ENCODE data around the gene PODXL.
"Not testable (repeated sequence)": the region's sequence is repeated elsewhere in the genome, so short reads cannot be mapped to it uniquely, and the experiment has no call there.

Gene PODXL

DNA sequence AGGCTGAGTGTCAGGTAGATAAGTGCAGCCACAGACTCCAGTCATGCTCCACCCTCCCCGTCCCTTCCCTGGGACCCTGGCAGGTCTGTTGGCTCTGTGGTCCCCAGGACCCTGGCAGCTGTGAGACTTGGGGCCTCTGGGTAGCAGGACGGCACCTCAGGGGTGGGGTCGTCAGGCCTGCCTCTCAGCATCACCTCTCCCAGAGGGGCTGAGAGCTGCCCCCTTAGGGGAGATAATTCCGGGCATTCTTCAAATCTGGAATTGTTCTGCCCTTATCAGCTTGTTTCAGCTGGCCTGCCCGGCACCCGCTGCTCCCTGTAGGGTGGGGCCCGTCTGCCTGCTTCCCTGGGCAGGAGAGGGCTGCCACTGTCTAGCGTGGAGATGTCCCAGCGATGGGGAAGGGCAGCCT, 23.3 kb downstream of the PODXL start:
- Mint-ChIP-seq H3K4me3 (no peak overlapping the region), H3K27me3 (no peaks in the 10 kb centered on the region), H3K9me3 (no peaks in the 10 kb centered on the region), H3K27ac (no peak overlapping the region), H3K4me1 (no peaks in the 10 kb centered on the region)
- no peak for DNase-seq
- no peak for ATAC-seq

DNA sequence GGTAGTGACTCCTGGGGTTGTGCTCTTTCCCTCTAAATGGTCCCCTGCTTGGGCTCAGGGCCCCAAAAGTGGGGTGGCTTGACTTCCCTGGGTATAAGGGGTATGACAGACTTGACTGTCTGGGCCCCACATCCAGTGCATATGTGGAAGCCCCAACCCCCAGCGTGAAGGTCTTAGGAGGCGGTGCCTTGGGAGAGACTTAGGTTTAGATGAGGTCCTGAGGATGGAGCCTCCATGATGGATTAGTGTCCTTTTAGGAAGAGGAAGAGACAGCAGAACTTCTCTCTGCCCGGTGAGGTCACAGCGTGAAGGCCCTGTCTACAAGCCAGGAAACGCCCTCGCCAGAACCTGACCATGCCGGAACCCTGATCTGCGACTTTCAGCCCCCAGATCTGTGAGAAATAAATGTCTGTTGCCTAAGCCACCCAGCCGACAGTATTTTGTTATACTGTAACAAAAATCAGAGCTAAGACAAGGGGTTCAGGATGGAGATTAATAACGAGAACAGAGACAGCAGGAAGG, 23.8 kb downstream of the PODXL start:
- DNase-seq: no peak
- ATAC-seq: no peak
- Mint-ChIP-seq H3K9me3 (no peaks in the 10 kb centered on the region), H3K27me3 (no peaks in the 10 kb centered on the region), H3K27ac (no peak overlapping the region), H3K4me1 (peaks cover under 1% of the 10 kb centered on the region), H3K4me3 (no peak overlapping the region)

DNA sequence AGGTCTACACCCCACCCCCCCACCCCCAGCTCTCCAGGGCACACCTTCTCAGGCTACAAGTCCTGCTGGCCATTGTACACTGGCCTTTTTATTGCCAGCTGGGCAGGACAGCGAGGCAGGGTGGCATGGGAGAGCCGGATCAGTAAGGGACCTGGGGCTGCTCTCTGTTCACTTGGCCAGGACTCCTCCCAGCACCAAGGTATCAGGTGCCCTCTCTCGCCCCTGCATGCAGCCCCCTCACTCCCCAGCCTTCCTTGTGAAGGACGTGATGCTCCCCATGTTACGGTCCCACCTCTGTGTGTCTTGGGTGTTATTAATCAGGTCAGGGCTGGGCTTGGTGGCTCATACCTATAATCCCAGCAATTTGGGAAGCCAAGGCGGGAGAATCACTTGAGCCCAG, 26.3 kb downstream of the PODXL start:
- DNase-seq: no peak
- no peak for ATAC-seq
- no peak overlapping the region for H3K27ac Mint-ChIP-seq
- peaks cover 6% of the 10 kb centered on the region for H3K4me1 Mint-ChIP-seq
- H3K4me3 Mint-ChIP-seq: no peak overlapping the region
- H3K27me3 Mint-ChIP-seq: no peaks in the 10 kb centered on the region
- no peaks in the 10 kb centered on the region for H3K9me3 Mint-ChIP-seq

DNA sequence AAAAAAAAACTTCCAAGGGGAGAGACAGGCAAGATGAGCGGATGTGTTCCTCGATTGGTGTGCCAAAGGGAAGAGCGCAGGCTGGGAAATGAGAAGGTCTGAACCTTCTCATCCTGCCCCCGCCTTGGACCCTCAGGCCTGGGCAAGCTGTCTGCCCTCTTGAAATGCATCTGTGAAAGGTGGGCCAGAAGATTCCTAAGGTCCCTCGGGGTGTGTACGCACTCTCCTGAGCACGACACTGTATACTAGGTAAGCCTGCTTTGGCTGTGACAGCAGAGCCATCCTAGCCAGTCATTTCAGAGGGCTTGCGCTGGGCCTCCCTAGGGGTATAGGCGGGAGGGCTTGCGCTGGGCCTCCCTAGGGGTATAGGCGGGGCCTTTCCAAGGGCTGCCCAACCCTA, 26.8 kb downstream of the PODXL start:
- Mint-ChIP-seq H3K27ac (no peak overlapping the region), H3K9me3 (no peaks in the 10 kb centered on the region), H3K4me3 (no peak overlapping the region), H3K4me1 (peaks cover 6% of the 10 kb centered on the region), H3K27me3 (peaks cover under 1% of the 10 kb centered on the region)
- DNase-seq: no peak
- ATAC-seq: no peak

DNA sequence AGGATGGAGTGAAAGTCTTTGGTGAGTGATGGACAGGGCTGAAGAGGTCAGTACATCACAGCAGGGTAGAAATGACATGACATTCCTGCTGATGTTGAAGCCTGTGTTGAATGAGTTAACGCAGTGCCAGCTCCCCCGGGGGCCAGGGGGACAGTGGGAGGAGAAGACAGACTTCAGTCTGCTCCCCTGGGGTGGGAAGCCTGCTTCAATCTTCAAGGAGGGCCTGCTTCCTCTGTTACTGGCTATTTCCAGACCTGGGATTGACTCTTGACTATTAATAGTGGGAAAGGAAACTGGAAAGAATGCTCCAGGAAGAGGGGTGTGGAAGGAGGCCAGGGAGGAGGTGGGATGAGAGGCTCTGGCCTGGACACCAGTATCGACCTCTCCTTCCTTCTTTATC, 27.2 kb downstream of the PODXL start:
- Mint-ChIP-seq H3K27me3 (peaks cover 5% of the 10 kb centered on the region), H3K27ac (no peak overlapping the region), H3K4me1 (peaks cover 6% of the 10 kb centered on the region), H3K9me3 (no peaks in the 10 kb centered on the region), H3K4me3 (no peak overlapping the region)
- DNase-seq (no peak), ATAC-seq (no peak)

DNA sequence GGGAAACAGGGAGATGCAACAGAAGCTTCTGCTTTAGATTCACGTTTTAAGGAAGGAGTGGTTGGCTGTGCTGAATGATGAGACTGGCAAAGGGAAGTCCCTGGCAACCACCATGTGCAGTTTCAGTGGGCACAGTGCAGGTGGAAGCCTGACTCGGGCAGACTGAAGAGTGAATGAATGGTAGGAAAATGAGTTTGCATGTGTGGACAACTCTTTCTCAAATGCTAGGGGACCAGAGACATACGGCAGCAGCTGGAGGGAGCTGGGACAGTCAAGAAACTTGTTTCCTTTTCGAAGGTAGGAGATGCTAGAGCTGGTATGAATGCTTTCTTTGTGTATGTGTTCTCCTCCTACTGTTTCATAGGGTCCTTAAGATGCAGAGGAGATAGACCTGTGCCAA, 29.0 kb downstream of the PODXL start:
- DNase-seq: no peak
- ATAC-seq: peak; percentile 74
- Mint-ChIP-seq H3K4me1 (peaks cover 11% of the 10 kb centered on the region), H3K9me3 (no peaks in the 10 kb centered on the region), H3K4me3 (no peak overlapping the region), H3K27ac (no peak overlapping the region), H3K27me3 (peaks cover 9% of the 10 kb centered on the region)

DNA sequence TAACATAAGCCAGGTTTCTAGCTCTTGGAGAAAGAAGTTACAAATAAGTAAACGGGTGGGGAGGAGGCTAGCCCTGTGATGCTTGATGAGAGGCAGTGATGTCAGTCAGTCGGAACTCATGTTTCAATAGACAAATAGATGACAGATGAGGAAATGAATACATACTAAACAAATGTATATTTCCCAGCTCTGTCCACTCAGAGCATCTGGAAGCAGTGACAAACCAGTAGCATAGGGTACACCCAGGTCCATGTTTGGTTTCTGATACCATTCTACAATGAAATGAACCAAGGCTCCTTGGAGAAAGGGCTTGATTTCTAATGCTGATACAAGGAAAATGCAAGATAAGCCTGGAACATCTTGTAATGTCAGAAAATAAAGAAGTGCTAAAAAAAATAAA, 30.6 kb downstream of the PODXL start:
- H3K4me1 Mint-ChIP-seq: peaks cover 21% of the 10 kb centered on the region
- peak overlapping the region in 1 of 2 donors; percentile 60 for H3K27ac Mint-ChIP-seq
- no peak for DNase-seq
- H3K4me3 Mint-ChIP-seq: no peak overlapping the region
- no peak for ATAC-seq
- peaks cover 9% of the 10 kb centered on the region for H3K27me3 Mint-ChIP-seq
- no peaks in the 10 kb centered on the region for H3K9me3 Mint-ChIP-seq

DNA sequence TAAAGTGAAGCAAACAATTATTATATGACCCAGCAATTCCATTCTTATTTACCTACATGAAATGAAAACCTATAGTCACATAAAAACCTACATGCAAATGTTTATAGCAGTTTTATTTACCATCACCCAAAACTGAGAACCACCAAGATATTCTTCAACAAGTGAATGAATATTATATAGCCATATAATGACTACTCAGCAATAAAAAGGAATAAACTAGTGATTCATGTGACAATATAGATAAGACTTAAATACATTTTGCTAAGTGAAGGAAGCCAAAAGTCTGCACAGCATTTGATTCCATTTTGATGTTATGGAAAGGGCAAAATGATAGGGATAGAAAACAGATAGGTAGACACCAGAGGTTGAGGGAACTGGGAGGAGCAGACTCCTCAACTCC, 31.7 kb downstream of the PODXL start:
- H3K27me3 Mint-ChIP-seq: peaks cover 9% of the 10 kb centered on the region
- H3K4me1 Mint-ChIP-seq: peaks cover 21% of the 10 kb centered on the region
- ATAC-seq (no peak), DNase-seq (no peak)
- no peaks in the 10 kb centered on the region for H3K9me3 Mint-ChIP-seq
- no peak overlapping the region for H3K27ac Mint-ChIP-seq
- H3K4me3 Mint-ChIP-seq: no peak overlapping the region

DNA sequence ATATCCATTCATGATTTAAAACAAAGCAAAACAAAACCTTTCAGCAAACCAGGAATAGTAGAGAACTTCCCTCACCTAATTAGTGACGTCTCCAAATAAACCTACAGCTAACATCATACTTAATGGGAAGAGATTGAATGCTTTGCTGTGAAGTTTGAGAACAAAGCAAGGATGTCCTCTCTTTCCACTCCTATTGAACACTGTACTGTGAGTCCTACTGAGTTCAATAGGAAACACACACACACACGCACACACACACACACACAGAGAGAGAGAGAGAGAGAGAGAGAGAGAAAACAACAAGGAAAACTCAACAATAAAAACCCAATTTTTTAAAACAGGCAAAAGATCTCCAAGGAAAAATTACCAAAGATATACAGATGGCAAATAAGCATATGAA, 32.3 kb downstream of the PODXL start:
- no peak overlapping the region for H3K27ac Mint-ChIP-seq
- DNase-seq (no peak), ATAC-seq (no peak)
- H3K4me1 Mint-ChIP-seq: peaks cover 21% of the 10 kb centered on the region
- no peak overlapping the region for H3K4me3 Mint-ChIP-seq
- H3K27me3 Mint-ChIP-seq: peaks cover 15% of the 10 kb centered on the region
- H3K9me3 Mint-ChIP-seq: no peaks in the 10 kb centered on the region

DNA sequence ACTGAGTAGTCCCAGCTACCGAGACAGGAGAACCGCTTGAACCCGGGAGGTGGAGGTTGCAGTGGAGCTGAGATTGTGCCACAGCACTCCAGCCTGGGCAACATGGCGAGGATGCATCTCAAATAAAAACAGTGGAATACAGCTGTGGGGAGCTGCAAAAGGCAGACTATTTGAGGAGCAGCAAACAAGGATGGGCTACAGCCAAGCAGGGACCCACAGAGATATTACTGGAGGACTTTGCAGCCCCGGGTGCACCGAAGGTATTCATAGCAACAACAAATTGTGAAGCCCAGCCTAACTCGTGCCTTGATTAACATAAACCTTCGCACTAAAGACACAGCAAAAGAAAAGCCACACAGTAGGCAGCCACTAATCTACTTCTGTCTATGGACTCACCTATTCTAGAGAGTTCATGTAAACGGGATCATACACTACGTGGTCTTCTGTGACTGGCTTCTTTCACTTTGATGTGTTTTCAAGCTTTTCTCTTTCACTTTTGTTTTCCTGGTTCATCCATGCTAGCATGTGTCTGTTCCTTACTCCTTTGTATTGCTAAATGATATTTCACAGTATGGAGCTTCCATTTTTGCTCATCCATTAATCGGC, 34.0 kb downstream of the PODXL start:
- ATAC-seq: peak; percentile 74

DNA sequence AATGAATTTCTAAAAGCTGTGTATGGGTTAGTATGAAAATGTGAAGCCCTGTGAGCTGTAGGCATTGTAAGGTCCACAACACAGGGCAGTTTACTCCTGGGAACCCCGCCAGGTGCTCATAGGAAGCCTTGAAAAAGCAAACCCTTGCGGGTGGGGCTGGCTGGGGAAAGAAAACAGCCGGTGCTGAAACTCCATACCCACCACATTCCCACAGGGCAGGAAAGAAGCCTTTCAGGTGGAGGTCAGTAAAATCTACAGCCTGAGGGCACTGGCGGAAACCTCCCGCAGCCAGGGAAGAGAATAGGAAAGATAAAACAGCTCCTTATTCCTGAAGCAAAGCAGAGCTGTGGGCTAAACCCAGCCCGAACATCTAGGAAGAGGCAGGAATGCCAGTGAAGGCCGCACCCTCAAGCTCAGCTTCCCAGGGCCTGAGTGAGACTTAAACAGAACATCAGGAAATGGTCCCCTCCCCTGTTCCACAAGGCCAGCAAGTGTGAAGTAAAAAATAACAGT, 34.7 kb downstream of the PODXL start:
- ATAC-seq: no peak
- H3K9me3 Mint-ChIP-seq: no peaks in the 10 kb centered on the region
- H3K4me1 Mint-ChIP-seq: peaks cover 15% of the 10 kb centered on the region
- H3K27ac Mint-ChIP-seq: peak overlapping the region in 1 of 2 donors; percentile 22
- H3K27me3 Mint-ChIP-seq: peaks cover 17% of the 10 kb centered on the region
- DNase-seq: no peak
- peak overlapping the region in 1 of 2 donors; percentile 50 for H3K4me3 Mint-ChIP-seq

More for the DNA sequence above, 34.0 kb downstream of the PODXL start:
- Mint-ChIP-seq H3K4me3 (peak overlapping the region; percentile 40 to 47), H3K27me3 (peaks cover 17% of the 10 kb centered on the region), H3K4me1 (peaks cover 19% of the 10 kb centered on the region), H3K27ac (peak overlapping the region in 1 of 2 donors; percentile 2), H3K9me3 (no peaks in the 10 kb centered on the region)
- DNase-seq: no peak

DNA sequence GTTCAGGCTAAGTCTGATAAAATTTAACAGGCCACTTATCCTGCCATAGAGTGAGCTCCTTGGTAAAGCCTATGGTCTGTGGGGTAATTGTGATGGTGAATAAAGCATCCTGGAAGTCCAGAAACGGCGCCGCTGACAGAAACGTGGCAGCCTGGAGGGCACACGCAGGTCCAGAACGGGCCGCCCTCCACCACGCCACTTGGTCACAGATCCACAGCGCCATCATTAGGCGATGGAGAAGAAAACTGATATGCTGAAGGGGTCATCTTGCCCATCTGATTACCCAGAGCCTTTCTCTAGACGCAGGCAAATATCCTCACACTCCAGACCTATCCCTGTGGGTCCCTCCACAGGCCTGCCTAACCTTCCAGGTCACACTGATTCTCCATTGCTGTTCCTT, 37.8 kb downstream of the PODXL start:
- Mint-ChIP-seq H3K27me3 (peaks cover 9% of the 10 kb centered on the region), H3K4me1 (peaks cover 15% of the 10 kb centered on the region), H3K4me3 (no peak overlapping the region), H3K9me3 (no peaks in the 10 kb centered on the region), H3K27ac (no peak overlapping the region)
- no peak for ATAC-seq
- no peak for DNase-seq

DNA sequence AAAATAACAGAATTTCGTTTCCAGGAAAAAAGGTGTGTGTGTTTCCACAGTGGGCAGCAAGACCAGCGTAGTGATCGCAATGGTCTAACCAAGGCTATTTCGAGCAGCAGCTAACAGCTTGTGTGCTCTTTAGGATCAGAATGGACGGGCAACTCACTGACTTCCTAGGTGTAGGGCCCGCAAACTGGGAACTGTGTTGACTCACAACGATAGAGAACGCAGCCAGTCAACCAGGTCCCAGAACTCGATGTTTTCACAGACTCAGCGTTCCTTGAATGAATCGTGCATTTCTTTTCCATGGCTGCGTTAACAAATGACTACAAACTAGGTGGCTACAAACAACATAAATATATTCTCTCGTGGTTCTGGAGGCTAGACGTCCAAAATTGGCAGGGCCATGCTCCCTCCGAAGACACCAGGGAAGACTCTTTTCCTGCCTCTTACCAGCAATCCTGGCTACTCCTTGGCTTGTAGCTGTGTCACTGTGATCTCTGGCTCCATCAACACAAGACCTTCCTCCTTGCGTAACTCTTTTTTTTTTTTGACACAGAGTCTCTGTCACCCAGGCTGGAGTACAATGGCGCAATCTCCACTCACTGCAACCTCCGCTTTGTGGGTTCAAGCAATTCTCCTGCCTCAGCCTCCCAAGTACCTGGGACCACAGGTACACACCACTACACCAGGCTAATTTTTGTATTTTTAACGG, 39.1 kb downstream of the PODXL start:
- H3K27me3 Mint-ChIP-seq: peaks cover 14% of the 10 kb centered on the region
- H3K4me1 Mint-ChIP-seq: peaks cover 19% of the 10 kb centered on the region
- no peak overlapping the region for H3K27ac Mint-ChIP-seq
- H3K4me3 Mint-ChIP-seq: no peak overlapping the region
- ATAC-seq (no peak), DNase-seq (no peak)
- H3K9me3 Mint-ChIP-seq: no peaks in the 10 kb centered on the region

DNA sequence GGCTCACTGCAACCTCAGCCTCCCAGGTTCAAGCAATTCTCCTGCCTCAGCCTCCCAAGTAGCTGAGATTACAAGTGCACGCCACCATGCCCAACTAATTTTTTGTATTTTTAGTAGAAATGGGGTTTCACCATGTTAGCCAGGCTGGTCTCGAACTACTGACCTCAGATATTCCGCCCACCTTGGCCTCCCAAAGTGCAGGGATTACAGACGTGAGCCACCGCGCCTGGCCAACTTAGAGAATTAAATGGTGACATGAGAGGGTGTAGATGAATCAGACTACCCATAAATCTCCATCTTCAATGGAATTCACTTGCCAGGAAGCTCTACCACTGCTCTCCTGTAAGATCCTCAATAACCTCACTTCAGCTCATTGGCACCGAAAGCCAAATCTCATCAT, 41.0 kb downstream of the PODXL start:
- not testable (repeated sequence) for H3K4me3 Mint-ChIP-seq, ATAC-seq, H3K9me3 Mint-ChIP-seq, DNase-seq
- Mint-ChIP-seq H3K27me3 (peaks cover 30% of the 10 kb centered on the region), H3K4me1 (peaks cover 16% of the 10 kb centered on the region), H3K27ac (peak overlapping the region in 1 of 2 donors; percentile 5)

DNA sequence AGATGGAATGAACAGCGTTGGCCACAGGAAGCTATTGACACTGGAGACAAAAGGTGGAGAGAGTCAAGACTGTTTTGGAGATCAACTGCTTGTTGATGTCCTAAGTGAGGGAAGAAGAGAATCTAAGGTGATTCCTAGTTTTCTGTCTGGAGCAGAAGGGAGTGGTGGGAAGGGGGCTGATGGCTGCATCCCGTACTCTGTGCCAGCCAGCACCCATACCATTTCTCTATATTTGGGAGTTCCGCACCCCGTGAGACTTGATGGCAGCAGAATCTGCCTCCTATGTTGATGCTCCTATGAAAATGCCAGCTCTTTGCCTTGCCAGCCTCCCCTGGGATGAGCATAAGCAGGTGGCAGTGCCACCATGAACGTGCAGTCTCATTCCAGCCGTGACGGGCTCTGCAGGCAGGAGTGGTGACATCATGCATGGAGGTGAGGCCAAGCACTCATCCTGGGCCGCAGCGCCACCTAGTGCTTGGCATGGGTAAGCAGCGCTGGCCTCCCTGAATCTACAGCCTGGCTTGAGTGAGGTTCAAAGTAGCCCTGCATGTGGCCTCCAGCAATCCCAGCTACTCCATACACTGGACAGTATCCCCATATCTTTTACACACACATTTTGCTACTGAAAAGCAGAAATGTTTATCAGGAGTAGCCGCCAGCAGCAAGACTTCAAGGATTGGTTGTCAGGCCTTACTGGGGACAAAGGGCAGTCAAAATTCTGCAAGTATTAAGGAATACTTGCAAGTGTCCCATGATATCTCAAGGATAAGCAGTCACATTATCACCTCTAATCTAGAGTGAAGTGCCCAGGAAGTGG, 43.0 kb downstream of the PODXL start:
- ATAC-seq (peak; percentile 94), DNase-seq (peak; percentile 76 to 82)
- peaks cover 23% of the 10 kb centered on the region for H3K4me1 Mint-ChIP-seq
- no peaks in the 10 kb centered on the region for H3K9me3 Mint-ChIP-seq
- peaks cover 35% of the 10 kb centered on the region for H3K27me3 Mint-ChIP-seq
- H3K4me3 Mint-ChIP-seq: peak overlapping the region in 1 of 2 donors; percentile 63
- H3K27ac Mint-ChIP-seq: peak overlapping the region in 1 of 2 donors; percentile 17

Measured in stimulated activated naive CD8-positive, alpha-beta T cell treated with anti-CD3 and anti-CD28 coated beads, Interleukin-15, amount 100 ng/mL, for 72 hours (primary cell).